GM12872 (cell line): ENCODE results near the gene OR2L3.

Source experiments
- CTCF ChIP-seq: IDR thresholded peaks from 3 replicates; pipeline ENCODE4 v1.5.1; 2011; ENCODE audit warnings: low read depth, mild to moderate bottlenecking, low read length, moderate library complexity; ENCODE audit not compliant: insufficient read depth

Gene OR2L3

GRCh38 chr1:248098529-248098928 lies 51.9 kb downstream of the OR2L3 start:
- TF ChIP-seq CTCF, result no peak

GRCh38 chr1:248102847-248103246 lies 56.2 kb downstream of the OR2L3 start:
- no peak for TF ChIP-seq CTCF

GRCh38 chr1:248111157-248111556 lies 64.5 kb downstream of the OR2L3 start:
- no peak for TF ChIP-seq CTCF
